HG03575 (cell line): ENCODE measurements around the gene HHAT.

Experiments used
- ATAC-seq: cut with Tn5 transposase; IDR thresholded peaks from one replicate; pipeline ENCODE4 v1.9.1; 2021; ENCODE audit not compliant: unreplicated experiment, insufficient number of reproducible peaks, low FRiP score; ENCODE audit errors: extremely low read depth

HHAT gene

GRCh38 chr1:210456731-210457255 lies 128.1 kb downstream of the HHAT start:
- ATAC-seq, result no peak

DNA sequence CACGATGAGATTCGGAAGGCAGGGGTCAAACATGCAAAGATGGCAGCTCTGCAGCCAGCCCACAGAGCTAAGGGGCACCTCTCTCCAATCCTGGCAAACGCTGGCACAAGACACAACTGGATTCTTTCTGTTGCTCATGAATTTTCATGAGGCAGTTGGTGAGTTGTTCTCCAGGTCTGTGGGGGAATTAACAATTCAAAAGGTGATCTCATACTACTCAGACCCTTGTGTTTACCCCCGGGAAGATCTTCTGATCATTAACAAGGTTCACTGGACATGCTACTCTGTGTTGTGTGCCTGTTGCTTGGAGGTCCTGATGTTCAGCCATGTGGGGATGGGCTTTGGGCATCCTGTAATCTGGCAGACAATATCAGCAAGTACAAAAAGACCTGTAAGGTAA lies 128.9 kb downstream of the HHAT start:
- ATAC-seq, result no peak

DNA sequence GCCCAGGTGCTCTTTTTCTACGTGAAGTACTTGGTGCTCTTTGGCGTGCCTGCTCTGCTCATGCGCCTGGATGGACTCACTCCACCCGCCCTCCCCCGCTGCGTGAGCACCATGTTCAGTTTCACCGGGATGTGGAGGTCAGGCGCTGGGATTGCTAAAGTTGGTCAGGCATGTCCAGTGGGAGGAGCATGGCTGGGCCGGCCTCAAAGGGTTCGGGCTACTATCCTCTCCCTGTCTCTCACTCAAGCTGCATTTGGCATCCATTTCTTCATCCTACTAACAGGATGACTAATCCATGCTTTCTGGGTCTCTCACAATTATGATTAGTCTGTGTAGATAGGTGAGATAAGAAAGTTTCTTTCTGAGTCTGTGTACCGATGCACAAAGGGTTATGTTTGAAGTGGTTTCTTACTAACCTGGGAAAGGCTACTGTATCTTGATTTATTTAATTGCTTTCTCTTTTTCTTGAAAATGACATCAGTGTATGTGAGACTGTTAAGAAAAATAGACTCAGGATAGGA lies 135.9 kb downstream of the HHAT start:
- ATAC-seq, result no peak

DNA sequence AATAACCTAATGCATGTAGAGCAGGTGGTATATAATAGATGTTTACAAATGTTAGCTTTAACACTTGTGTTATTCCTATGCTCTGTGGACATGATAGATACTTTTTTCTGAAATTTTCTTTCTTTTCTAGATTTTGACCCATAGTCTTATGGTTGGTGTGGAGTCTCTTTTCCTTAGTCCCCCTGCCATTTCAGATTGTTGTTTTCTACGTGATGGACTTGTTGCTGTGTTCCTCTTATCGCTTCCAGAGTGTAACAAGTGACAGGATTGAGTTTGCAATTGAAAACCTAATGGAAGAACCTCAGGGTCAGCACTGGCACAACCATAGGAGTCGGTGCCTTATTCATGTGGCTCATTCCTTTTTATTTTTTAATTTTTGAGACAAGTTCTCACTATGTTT lies 136.4 kb downstream of the HHAT start:
- ATAC-seq, result no peak

DNA sequence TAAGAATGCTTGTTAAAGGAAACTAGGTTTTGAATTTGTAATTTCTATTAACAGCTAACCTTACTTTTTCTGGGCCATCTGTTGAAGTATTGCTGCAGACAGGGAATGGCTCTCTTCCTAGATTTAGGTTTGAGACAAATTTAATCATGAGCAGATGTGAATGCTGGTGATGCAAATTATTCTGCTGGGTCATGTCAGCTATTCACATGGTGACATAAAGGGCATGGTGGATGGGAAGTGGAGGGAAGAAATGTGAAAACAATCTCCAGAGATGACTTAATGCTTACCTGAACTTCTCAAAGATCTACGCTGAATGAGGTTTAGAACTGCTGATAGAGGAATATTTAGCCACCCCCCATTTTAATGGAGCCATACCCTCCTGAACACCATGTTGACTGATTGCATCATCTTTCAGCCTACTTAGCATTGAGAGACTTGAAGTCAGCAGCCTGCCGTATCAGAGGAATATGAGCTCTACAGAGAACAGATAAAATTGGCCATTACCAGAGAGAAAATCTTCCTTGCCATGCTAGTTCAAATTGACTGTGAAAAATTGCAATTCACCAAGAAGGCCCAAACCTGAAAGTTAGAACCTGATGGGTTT lies 138.8 kb downstream of the HHAT start:
- ATAC-seq, result no peak

DNA sequence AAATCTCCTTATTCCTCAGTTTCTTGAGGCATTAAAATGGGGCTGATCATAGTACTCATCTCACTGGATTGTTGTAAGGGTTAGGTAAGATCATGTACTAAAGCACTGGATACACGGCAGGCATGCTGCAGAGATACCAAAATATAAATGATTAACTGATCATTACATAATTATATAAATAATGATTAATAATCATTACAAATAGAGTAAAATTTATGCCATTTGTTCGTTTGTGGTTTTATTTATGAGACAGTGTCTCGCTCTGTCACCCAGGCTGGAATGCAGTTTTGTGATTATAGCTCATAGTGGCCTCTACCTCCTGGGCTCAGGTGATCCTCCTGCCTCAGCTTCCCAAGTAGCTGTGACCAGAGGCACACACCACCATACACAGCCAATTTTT lies 140.7 kb downstream of the HHAT start:
- ATAC-seq, result no peak

DNA sequence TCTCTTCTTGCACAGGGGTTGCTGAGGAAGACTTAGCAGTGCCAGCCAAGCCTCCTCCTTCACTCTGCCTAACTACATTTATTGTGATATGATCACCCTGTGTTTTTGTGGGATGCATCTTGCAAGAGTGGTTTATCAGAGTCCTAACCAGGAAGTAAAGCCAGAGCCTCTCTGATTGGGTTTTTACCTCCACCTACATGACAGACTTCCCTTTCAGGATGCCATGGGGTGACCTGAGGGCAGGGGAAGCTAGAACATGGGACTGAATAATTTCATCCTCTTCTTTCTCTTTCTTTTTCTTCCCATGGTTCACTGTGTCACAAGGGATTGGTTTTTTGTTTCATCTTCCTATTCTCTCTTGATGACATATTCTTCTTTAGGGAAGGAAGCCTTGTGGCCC lies 146.6 kb downstream of the HHAT start:
- no peak for ATAC-seq

DNA sequence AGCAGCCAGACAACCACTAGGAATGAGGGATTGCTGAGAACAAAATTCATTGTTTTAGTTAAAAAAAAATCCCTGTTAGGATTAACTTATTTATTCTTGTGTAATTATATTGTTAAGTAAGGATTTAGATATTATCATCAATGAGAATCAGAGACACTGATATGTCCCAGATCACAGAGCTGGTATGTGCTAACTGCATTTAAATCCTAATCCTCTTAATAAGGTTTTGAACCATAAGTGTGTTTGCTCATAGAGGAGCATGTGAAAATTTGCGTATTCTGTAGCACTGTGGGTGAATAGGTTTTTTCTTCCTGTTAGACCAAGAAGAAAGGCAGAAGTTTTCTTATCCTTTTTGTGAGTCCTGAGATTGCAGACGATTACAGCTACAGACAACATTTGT lies 147.1 kb downstream of the HHAT start:
- no peak for ATAC-seq

GRCh38 chr1:210476730-210477129 lies 148.0 kb downstream of the HHAT start:
- no peak for ATAC-seq

DNA sequence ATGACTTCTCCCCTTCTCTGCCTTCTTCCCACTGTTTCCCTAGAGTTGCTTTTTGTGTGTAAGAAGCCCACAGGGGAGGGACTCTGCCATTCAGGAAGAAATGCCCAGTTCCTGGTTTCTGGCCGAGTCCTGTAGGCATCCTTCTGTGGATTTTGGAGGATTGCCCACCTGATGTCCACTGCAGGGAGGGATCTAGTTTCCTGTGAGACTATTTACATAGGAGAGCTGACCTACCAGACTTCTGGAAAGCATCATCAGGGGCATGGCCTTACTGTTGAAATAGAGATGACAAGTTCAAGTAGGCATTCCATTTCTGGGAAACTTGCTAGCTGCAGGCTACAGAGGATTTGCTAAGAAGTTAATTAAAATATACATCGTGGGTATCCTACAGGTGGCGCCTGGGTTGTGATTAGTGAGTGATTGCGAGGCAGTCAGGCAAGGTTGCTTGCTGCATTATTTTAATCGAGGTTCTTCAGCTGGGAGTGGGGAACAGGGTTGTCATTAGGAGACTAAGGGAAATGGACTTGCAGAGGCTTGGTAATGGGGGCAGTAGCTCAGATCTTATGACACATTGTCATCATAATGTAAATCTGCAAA lies 148.7 kb downstream of the HHAT start:
- no peak for ATAC-seq

DNA sequence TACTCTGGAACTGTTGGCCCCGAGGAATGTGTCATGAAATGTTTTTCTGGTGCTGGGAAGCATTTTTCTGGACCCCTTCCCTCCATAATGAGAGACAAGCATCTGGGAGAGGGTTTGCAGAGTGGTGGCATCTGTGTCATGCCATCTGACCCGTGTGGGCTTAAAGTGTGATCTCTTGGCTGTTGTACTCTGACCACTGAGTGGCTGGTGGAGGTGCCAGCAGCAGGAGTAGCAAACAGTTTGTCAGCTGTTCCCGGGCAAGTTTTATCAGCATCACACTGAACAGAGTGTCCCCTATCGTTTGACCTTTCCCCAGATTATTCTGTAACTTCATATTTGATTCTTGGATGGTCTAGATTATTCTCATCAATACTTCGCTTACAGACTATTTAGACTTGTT lies 150.1 kb downstream of the HHAT start:
- no peak for ATAC-seq

GRCh38 chr1:210482491-210482890 lies 153.8 kb downstream of the HHAT start:
- ATAC-seq, result no peak

- ATAC-seq, result no peak
Observed at GRCh38 chr1:210482945-210483617, 154.4 kb downstream of the HHAT start.

GRCh38 chr1:210483821-210484220 lies 155.1 kb downstream of the HHAT start:
- ATAC-seq, result no peak

DNA sequence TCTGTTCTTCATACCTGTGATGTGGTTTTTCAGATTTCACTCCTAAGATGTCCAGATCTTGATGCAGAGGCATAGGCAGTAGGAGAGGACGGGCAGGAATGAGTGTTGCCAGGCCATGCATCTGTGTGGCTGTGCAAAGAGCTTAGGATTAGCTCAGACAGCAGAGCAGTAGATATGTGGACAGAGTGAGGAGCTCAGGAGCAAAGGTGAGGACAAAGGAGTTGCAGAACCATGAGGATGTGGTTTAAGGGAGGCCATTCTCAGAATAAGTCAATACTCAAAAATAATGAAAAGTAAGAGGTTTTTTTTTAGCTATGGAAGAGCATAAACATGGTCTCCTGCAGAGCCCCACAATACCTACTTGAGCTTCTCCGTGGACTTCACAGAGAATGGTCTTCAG lies 158.3 kb downstream of the HHAT start:
- no peak for ATAC-seq

DNA sequence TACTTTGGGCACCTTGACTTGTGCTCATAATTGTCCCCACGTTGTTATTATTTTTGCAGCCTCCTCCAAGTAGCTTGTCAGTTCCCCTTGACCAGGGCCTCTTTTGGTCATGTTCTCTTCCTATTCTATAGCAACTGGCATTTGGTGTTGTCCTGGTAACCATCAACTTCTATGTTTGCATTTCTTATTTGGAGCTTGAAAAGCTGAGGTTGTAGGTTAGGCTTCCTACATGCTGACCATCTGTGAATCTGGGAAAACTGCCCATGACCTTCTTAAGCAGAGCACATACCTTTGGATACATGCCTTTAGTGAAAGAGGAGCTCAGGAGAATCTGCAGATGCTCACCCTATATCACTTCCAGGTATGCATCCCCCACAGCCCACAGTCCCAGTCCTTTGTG lies 160.8 kb downstream of the HHAT start:
- ATAC-seq, result no peak

- ATAC-seq, result no peak
Observed at GRCh38 chr1:210490781-210491180, 162.1 kb downstream of the HHAT start.

GRCh38 chr1:210496063-210496462 lies 167.4 kb downstream of the HHAT start:
- no peak for ATAC-seq

DNA sequence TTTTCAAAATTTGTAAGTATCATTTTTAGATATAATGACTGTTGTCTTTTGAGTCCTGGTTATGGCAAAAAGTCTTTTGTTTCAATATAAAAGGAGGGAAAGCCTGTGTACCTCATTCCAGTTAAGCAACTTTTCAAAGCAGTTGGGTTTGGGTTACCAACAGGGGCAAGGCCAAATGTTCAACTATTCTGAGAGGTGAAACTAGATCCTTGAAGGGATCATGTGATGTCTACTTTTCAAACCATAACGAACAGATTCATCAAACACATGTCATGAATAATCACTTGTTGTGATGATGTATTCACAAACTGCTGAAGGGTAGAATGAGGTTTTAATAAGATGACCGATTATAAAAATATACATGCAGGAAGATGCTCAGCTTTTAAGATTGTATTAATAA lies 171.3 kb downstream of the HHAT start:
- ATAC-seq, result no peak

GRCh38 chr1:210500831-210501230 lies 172.1 kb downstream of the HHAT start:
- ATAC-seq, result no peak
